Gastrocnemius medialis (tissue), 4 donors: ENCODE results near the gene LENEP. TPM values are rescaled to one million over a fixed set of nuclear protein-coding genes. Genes with fewer than 3 reads are reported as not detected.

Experiments
- ATAC-seq, 2 donors: fragments of 150-250 bp; one replicate each; pipeline ENCODE4 v1.9.1; 2016
- DNase-seq, 2 donors: peaks; one replicate each; pipeline ENCODE4 v3.0.0-alpha.2; 2019
- H3K27ac ChIP-seq, 4 donors: fragments of 200-600 bp; sonication (generic); 1 replicate in 1 of 4; 2 replicates in 3 of 4; pipeline ENCODE4 v1.5.1; 2016 to 2018; ENCODE audit warnings: mild to moderate bottlenecking in 2 of 4, moderate library complexity in 1 of 4
- H3K27me3 ChIP-seq, 3 donors: fragments of 200-600 bp; sonication (generic) in 2 of 3; 1 replicate in 1 of 3; 2 replicates in 2 of 3; pipeline versions ENCODE4 v1.5.1 to v1.6.0; 2016 to 2019; ENCODE audit warnings: mild to moderate bottlenecking in 1 of 3, moderate library complexity in 1 of 3
- H3K36me3 ChIP-seq, 2 donors: fragments of 200-600 bp; sonication (generic) in 1 of 2; one replicate each; pipeline ENCODE4 v1.5.1; 2017 to 2018
- H3K4me1 ChIP-seq, 2 donors: fragments of 200-600 bp; sonication (generic) in 1 of 2; one replicate each; pipeline ENCODE4 v1.5.1; 2016 to 2017; ENCODE audit warnings: mild to moderate bottlenecking in 2 of 2
- H3K4me3 ChIP-seq, 4 donors: fragments of 200-600 bp; sonication (generic) in 3 of 4; 1 replicate in 1 of 4; 2 replicates in 3 of 4; pipeline ENCODE4 v1.5.1; 2016 to 2019; ENCODE audit warnings: mild to moderate bottlenecking in 2 of 4
- H3K9me3 ChIP-seq, 3 donors: fragments of 200-600 bp; sonication (generic) in 2 of 3; 1 replicate in 1 of 3; 2 replicates in 2 of 3; pipeline ENCODE4 v1.5.1; 2016 to 2019
- CTCF ChIP-seq, 5 experiments: fragments of 450-650 bp in 3 of 5; fragments of 200-600 bp in 2 of 5; sonication (generic) in 2 of 5; IDR thresholded peaks in 4 of 5; conservative IDR thresholded peaks in 1 of 5; 1 replicate in 4 of 5; 2 replicates in 1 of 5; pipeline ENCODE4 v1.5.1; 2016 to 2019; ENCODE audit warnings: antibody characterized with exemption in 5 of 5, mild to moderate bottlenecking in 3 of 5, moderate library complexity in 3 of 5
- POLR2A ChIP-seq, 2 donors: fragments of 450-650 bp; IDR thresholded peaks; one replicate each; pipeline ENCODE4 v1.6.1; 2017; ENCODE audit warnings: antibody characterized with exemption in 2 of 2, mild to moderate bottlenecking in 2 of 2, moderate library complexity in 2 of 2
- in situ Hi-C, 4 donors: fragments of 200-750 bp; cut with MboI; loops; one replicate each; pipeline versions ENCODE4 v1.15.0 to v1.8.0; 2017; ENCODE audit warnings: low sequenced_read_pairs in 4 of 4
- intact Hi-C: fragments of 100-400 bp; cut with DNase I; formaldehyde crosslinking; loops from one replicate; pipeline ENCODE4 v1.15.1; 2023; ENCODE audit warnings: low total_unique reads
- total RNA-seq, 4 donors: library from RNA; depleted of rRNA; stranded (reverse); fragments of >200 nt; gene quantifications; one replicate each; pipeline versions ENCODE4 v1.1.0 to v1.2.3, GENCODE V29; 2016

LENEP gene
- total RNA-seq, 4 donors from 2014 or later: not detected

GRCh38 chr1:154962156-154962749 is 31.1 kb upstream of the LENEP start:
- intact Hi-C loops: loop anchor here (1.0 kb wide), 1 partner anchor 37 kb away; no protein-coding TSS in a partner anchor
- peak overlapping the region; percentile 94 to 100 (median 98) for H3K27ac ChIP-seq
- peak overlapping the region; percentile 78 to 95 (median 80) for H3K4me3 ChIP-seq
- H3K27me3 ChIP-seq: no peaks in the 10 kb centered on the region
- in situ Hi-C loops: loop anchor here in 3 of 4 donors (5.0 to 25.0 kb wide), 3 partner anchors 35 to 100 kb away; partner anchors contain the start of genes ADAM15 (in 1 of the 3) and EFNA4 (in 1 of the 3)
- H3K9me3 ChIP-seq: no peaks in the 10 kb centered on the region
- H3K36me3 ChIP-seq: peaks cover 4 to 56% of the 10 kb centered on the region in 2 donors
- peaks cover 22 to 31% of the 10 kb centered on the region in 2 donors for H3K4me1 ChIP-seq
- DNase-seq: no peak
- peak; percentile 2 to 22 for ATAC-seq
- TF ChIP-seq POLR2A (IDR thresholded peaks at IDR 0.05): no peak
- TF ChIP-seq CTCF (IDR thresholded peaks at IDR 0.05 in 4 of 5, conservative IDR thresholded peaks at IDR 0.05 in 1 of 5): no peak

GRCh38 chr1:154962795-154963330 is 30.5 kb upstream of the LENEP start:
- Histone ChIP-seq H3K27ac (peak overlapping the region; percentile 94 to 100 (median 98)), H3K36me3 (peaks cover 4 to 62% of the 10 kb centered on the region in 2 donors), H3K27me3 (no peaks in the 10 kb centered on the region), H3K4me1 (peaks cover 18 to 25% of the 10 kb centered on the region in 2 donors), H3K4me3 (peak overlapping the region; percentile 78 to 95 (median 80)), H3K9me3 (no peaks in the 10 kb centered on the region)
- TF ChIP-seq POLR2A (IDR thresholded peaks at IDR 0.05) (no peak), CTCF (IDR thresholded peaks at IDR 0.05 in 4 of 5, conservative IDR thresholded peaks at IDR 0.05 in 1 of 5) (no peak)
- ATAC-seq: no peak
- in situ Hi-C loops: loop anchor here in 3 of 4 donors (5.0 to 25.0 kb wide), 3 partner anchors 34 to 99 kb away; partner anchors contain the start of genes ADAM15 (in 1 of the 3) and EFNA4 (in 1 of the 3)
- no peak for DNase-seq
- intact Hi-C loops: loop anchor here (1.0 kb wide), 1 partner anchor 36 kb away; no protein-coding TSS in a partner anchor

GRCh38 chr1:154963643-154964042 is 29.7 kb upstream of the LENEP start:
- Histone ChIP-seq H3K4me1 (peaks cover 18 to 23% of the 10 kb centered on the region in 2 donors), H3K36me3 (peaks cover 4 to 67% of the 10 kb centered on the region in 2 donors), H3K9me3 (no peaks in the 10 kb centered on the region), H3K27ac (peak overlapping the region; percentile 94 to 100 (median 98)), H3K27me3 (no peaks in the 10 kb centered on the region), H3K4me3 (no peak overlapping the region)
- no peak for TF ChIP-seq POLR2A (IDR thresholded peaks at IDR 0.05)
- TF ChIP-seq CTCF (IDR thresholded peaks at IDR 0.05 in 4 of 5, conservative IDR thresholded peaks at IDR 0.05 in 1 of 5): no peak
- ATAC-seq (no peak), DNase-seq (no peak)
- in situ Hi-C loops (loop anchor here in 3 of 4 donors (5.0 to 25.0 kb wide), 3 partner anchors 34 to 99 kb away; partner anchors contain the start of genes ADAM15 (in 1 of the 3) and EFNA4 (in 1 of the 3)), intact Hi-C loops (no loop called here)

GRCh38 chr1:154964359-154964758 is 29.0 kb upstream of the LENEP start:
- peaks cover 22 to 24% of the 10 kb centered on the region in 2 donors for H3K4me1 ChIP-seq
- no peak overlapping the region for H3K4me3 ChIP-seq
- DNase-seq (no peak), ATAC-seq (no peak)
- TF ChIP-seq POLR2A (IDR thresholded peaks at IDR 0.05): no peak
- TF ChIP-seq CTCF (IDR thresholded peaks at IDR 0.05 in 4 of 5, conservative IDR thresholded peaks at IDR 0.05 in 1 of 5): no peak
- H3K9me3 ChIP-seq: no peaks in the 10 kb centered on the region
- intact Hi-C loops: no loop called here
- peaks cover 4 to 59% of the 10 kb centered on the region in 2 donors for H3K36me3 ChIP-seq
- no peaks in the 10 kb centered on the region for H3K27me3 ChIP-seq
- H3K27ac ChIP-seq: peak overlapping the region in 2 of 4 donors; percentile 32 to 100
- in situ Hi-C loops: loop anchor here in 3 of 4 donors (5.0 to 25.0 kb wide), 3 partner anchors 33 to 98 kb away; partner anchors contain the start of genes ADAM15 (in 1 of the 3) and EFNA4 (in 1 of the 3)
